ENCODE data around the gene P2RY2.

DNA sequence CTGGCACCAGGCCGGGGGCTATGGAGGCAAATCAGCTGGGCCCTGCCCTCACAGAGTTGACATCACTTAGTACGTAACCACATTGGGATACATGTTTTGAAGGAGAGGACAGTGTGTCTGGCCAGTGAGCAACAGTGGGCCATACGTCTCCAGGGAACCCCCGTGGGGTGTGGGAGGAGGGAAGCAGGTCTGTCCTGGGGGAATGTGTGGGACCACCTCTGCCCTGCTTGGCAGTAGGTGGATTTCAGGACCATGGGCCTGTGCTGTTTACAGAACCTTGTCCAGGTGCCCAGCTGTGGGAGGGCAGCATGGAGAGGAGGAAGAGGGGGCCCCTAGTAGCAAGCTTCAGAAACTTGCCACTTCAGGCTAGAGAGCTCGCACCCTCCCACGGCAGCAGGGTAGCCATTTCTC is 21.0 kb downstream of the P2RY2 start:
- TF ChIP-seq YY1 (IDR thresholded peaks at IDR 0.05; ENCODE audit: extremely low read depth, insufficient replicate concordance, low read depth, low read length) (no peak), EZH2 (IDR thresholded peaks at IDR 0.05) (no peak), ZFX (IDR thresholded peaks at IDR 0.05) (no peak), JUND (IDR thresholded peaks at IDR 0.05) (no peak), TCF7L2 (IDR thresholded peaks at IDR 0.05; ENCODE audit: borderline replicate concordance, extremely low read depth, insufficient read depth, insufficient read length) (no peak), POLR2A (IDR thresholded peaks at IDR 0.05; ENCODE audit: borderline replicate concordance, extremely low read depth, insufficient read depth, insufficient read length) (no peak), FOSL1 (IDR thresholded peaks at IDR 0.05; ENCODE audit: low read depth) (no peak), EZH2phosphoT487 (IDR thresholded peaks at IDR 0.05; ENCODE audit: borderline replicate concordance) (no peak), SIN3A (IDR thresholded peaks at IDR 0.05; ENCODE audit: low read depth) (no peak), RAD21 (IDR thresholded peaks at IDR 0.05; ENCODE audit: low read depth) (no peak), ZNF274 (IDR thresholded peaks at IDR 0.05; ENCODE audit: low read depth, low read length) (no peak)
- TF ChIP-seq, protein P1, sequence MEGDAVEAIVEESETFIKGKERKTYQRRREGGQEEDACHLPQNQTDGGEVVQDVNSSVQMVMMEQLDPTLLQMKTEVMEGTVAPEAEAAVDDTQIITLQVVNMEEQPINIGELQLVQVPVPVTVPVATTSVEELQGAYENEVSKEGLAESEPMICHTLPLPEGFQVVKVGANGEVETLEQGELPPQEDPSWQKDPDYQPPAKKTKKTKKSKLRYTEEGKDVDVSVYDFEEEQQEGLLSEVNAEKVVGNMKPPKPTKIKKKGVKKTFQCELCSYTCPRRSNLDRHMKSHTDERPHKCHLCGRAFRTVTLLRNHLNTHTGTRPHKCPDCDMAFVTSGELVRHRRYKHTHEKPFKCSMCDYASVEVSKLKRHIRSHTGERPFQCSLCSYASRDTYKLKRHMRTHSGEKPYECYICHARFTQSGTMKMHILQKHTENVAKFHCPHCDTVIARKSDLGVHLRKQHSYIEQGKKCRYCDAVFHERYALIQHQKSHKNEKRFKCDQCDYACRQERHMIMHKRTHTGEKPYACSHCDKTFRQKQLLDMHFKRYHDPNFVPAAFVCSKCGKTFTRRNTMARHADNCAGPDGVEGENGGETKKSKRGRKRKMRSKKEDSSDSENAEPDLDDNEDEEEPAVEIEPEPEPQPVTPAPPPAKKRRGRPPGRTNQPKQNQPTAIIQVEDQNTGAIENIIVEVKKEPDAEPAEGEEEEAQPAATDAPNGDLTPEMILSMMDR (IDR thresholded peaks at IDR 0.05 in 2 of 3, conservative IDR thresholded peaks at IDR 0.05 in 1 of 3; ENCODE audit: borderline replicate concordance in 1 of 3, insufficient read depth in 1 of 3, low read depth in 2 of 3, low read length in 2 of 3), result no peak
- TF ChIP-seq, protein P2, sequence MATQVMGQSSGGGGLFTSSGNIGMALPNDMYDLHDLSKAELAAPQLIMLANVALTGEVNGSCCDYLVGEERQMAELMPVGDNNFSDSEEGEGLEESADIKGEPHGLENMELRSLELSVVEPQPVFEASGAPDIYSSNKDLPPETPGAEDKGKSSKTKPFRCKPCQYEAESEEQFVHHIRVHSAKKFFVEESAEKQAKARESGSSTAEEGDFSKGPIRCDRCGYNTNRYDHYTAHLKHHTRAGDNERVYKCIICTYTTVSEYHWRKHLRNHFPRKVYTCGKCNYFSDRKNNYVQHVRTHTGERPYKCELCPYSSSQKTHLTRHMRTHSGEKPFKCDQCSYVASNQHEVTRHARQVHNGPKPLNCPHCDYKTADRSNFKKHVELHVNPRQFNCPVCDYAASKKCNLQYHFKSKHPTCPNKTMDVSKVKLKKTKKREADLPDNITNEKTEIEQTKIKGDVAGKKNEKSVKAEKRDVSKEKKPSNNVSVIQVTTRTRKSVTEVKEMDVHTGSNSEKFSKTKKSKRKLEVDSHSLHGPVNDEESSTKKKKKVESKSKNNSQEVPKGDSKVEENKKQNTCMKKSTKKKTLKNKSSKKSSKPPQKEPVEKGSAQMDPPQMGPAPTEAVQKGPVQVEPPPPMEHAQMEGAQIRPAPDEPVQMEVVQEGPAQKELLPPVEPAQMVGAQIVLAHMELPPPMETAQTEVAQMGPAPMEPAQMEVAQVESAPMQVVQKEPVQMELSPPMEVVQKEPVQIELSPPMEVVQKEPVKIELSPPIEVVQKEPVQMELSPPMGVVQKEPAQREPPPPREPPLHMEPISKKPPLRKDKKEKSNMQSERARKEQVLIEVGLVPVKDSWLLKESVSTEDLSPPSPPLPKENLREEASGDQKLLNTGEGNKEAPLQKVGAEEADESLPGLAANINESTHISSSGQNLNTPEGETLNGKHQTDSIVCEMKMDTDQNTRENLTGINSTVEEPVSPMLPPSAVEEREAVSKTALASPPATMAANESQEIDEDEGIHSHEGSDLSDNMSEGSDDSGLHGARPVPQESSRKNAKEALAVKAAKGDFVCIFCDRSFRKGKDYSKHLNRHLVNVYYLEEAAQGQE (IDR thresholded peaks at IDR 0.05; ENCODE audit: low read depth), result no peak

Data from HCT116 (cell line).